HG03045 (cell line): ENCODE measurements around the gene STK17B.
A peak's percentile ranks its signal among the peaks of the same experiment; 100 is the strongest.
"Not testable (repeated sequence)": the region's sequence is repeated elsewhere in the genome, so short reads cannot be mapped to it uniquely, and the experiment has no call there.

Experiments used
- ATAC-seq: cut with Tn5 transposase; IDR thresholded peaks from one replicate; pipeline ENCODE4 v1.9.1; 2021; ENCODE audit warnings: mild to moderate bottlenecking, moderate library complexity; ENCODE audit not compliant: unreplicated experiment

Gene STK17B

DNA sequence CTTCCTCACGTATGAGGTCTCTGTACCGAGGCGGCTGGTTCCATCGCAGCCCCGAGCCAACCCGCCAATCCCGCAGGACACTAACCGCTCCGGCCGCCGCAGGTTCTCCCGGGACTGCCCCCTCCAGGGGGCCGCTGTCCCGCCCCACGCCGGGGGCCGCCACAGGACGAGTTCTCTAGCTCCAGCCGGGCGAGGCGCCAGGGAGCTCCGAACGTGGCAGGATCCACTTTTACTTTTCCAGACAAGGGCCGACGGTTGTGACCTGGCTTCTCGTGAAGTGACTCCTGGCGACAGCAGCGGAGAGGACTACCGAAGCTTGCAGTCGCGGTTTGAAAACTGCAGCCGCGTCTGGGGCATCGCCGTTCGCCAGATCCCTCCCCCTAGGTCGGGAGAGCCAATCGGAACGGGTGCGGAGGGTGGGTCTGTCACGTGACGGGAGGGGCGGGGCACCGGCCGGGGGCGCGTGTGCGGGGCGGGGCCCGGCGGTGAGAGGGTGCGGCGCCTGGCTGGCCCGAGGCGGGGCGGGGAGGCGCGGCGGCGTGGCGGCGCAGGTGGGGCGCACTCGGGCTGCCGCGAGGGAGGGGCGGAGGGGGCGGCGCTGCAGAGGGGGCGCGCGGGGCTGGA lies at the start of gene STK17B:
Gene STK17B (minus strand): TSS at position 331 of the 624 bp plus-strand sequence. CDS start 8,195 bp downstream, outside the sequence.
- ATAC-seq, result peak; percentile 67

DNA sequence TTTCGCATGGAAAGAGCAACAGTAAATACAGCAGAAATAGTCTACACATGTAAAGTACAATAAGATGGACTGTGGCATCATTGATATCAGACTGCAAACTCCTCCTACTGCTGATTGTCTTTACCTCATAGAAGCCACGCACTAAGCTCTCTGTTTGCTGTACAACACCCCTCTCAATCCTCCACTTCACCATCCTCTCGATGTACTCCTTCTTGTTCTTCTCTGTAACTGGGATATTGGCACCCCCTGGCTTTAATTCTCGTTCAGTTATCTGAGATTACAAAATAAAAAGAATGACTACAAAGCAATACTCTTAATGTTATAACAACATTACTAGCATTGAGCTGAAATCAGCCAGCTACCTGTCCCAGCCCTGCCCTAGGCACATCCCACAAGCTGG lies 49.3 kb upstream of the STK17B start:
- ATAC-seq, result no peak

DNA sequence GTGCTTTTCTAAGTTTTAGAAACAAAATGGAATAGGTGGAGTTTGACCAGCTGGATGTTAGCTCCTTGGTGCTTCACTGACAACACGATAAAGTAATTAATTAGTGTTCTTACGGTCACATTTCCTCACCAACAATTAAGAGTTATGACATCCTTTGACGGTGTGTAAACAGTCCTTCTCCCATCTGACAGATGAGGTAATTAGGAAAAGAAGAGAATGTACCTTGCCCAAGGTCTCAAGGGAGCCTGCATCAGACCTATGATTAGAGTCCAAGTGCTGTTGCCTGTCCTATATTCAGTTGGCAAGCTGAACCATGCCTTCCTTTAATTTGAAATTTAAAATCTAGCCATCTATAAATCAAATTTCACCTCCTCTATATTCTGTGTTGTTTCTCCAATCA lies 48.3 kb upstream of the STK17B start:
- ATAC-seq, result no peak

DNA sequence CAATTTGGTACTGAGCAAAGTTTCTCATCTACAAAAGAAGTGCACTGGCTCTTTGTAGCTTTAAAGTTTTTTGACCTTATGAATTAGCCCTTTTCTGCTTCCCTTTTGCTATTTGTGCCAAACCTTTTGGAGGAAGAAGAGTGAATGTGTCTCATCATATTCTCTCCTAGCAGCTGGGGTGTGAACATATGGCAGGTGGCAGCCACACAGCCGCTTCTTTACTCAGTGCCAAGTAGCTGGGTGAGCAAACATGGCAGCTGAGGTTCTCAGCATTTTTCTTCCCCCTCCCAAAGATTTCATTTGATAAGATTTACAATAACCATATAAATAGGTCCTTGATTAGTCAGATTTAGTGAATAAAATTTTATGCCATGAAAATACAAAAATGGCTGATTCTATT lies 46.7 kb upstream of the STK17B start:
- no peak for ATAC-seq

DNA sequence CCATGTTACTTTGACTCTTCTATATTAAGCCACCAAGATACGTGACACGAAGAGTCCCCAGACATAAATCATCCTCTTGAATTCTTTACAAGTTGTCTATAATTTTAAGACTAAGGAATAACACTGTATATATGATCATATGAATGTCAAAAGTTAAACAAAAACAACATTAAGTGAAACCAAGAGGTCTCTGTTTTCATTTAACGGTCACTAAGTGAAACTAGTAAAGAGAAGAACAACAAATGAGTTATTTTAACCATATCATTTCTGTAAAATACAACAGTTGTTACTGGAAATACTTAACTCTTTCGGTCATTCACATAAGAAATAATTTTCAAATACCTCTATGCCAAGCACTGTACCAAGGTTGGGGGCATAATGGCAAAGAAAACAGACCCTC lies 45.7 kb upstream of the STK17B start:
- ATAC-seq, result no peak

DNA sequence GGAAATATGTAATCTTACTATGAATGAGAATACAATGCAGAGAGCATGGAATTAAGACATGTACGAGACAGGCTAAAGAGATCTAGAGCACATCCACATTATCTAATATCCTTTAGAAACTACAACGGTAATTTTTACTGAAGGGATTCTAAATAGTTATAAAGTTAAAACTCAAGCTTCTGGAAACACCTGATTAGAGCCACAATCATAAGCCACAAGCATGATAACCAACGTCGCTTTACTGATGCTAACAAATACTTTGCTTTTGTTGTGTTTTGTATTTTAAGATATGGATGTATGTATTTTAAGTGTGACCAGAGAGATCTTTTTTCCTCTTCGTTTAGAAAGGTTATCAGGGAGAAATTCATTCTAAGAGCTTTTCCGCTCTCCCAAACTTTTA lies 44.0 kb upstream of the STK17B start:
- ATAC-seq, result no peak

DNA sequence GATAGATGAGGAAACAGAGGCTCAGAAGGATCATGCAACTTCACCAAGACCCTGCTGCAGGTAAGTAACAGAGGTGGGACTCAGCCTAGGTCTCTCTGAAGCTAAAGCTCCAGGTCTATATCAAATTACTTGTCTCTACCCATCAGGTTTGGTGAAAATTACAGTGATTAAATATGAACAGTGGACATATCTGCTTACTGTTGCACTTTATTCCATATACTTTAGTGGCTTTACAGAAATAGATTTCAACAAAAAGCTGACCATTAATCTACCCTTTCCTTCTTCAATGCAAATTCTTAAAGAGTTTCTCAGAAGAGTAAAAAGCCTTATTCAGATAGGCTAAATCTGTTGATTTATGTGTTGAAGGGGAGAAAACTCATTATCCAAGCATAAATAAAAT lies 42.8 kb upstream of the STK17B start:
- no peak for ATAC-seq

DNA sequence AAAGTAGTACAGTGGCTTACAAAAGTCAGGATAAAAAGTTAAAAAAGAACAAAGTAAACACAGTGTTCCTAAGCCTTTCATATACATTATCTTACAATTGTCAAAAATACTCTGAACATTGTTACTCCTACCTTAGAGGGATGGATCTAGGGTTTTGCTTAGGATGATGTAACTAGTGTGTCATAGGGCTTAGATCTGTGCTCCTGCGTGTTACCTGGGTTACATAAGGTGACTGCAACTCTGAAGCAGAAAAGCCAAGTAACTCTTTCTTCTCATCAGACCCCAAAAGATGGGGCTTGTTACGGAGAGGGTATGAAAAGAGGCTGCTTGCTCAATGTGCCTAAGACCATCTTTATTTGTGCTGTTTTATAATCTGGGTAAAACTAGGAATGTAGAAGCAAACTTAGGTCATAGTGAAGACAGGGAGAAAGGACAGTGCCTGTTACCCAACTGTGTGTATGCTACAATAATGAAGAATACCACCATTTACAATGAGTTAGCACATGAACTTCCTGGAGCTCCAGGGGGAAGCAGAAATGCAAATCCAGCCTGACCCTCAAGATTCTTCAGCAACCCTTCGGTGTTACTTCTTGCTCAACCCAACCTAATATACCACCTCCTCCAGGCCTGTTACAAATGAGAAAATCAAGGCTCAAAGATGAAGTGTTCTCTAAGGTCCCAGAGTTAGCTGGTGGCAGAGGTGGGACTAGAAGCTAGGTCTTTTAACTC lies 42.0 kb upstream of the STK17B start:
- no peak for ATAC-seq

DNA sequence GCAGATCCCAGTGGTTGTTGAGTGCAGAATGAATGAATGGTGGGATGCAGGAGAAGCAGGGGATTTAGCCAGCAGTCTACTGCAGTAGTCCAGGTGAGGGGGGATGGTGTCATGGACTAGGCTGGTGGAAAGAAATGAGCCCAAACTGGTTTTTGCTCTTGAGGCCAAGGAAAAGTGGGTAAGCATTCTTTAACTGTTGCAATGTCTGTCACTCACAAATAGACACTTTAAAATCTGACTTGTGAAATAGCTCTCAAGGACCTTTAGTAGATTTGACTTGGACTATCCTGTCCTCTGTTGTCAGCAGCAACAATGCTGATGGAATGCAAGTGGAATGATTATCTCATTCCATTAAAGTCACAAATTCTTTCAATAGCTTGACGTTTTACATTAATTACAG lies 37.5 kb upstream of the STK17B start:
- no peak for ATAC-seq

DNA sequence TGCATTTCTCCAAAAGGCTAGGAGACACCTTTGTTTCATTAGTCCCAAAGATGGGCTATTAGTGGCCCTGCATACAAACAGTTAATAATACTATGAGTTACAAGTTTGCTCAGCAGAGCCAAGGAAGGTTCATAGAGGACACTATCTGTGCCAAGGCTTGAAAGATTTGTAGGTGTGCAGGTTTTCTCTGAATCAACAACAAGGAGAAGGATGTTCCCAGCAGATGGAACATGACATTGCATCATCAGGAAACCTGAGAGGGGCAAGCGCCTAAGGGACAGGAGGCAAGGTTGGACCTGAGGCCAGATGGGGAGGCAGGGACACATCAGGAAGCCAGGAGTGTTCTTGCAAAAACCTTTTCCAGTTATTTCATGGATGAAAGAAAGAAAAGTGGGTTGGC lies 35.4 kb upstream of the STK17B start:
- ATAC-seq, result no peak

DNA sequence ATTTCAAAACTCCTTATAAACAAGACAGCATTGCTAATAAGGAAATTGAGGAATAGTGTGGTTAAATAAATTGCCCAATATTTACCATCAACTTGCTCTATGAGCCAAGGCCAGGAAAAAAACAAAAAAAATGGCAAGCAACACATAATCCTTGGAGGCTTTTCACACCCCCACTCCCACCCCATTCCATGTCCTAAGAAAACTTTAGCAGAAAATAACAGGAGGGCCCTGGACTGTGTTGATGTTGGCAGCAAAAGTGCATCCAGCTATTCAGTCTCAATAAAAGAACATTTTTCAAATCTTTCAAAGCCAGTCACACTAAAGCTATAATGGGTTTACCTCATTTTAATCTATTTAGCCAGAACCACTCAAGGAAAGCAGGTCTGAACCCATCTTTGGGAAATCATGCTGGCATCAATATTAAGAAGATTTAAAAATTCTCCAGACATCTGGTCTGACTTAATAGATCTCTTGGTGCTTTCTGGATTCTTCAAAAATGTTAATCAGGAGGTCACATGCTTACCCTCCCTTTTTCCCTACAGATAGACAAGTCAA lies 34.6 kb upstream of the STK17B start:
- ATAC-seq, result no peak

DNA sequence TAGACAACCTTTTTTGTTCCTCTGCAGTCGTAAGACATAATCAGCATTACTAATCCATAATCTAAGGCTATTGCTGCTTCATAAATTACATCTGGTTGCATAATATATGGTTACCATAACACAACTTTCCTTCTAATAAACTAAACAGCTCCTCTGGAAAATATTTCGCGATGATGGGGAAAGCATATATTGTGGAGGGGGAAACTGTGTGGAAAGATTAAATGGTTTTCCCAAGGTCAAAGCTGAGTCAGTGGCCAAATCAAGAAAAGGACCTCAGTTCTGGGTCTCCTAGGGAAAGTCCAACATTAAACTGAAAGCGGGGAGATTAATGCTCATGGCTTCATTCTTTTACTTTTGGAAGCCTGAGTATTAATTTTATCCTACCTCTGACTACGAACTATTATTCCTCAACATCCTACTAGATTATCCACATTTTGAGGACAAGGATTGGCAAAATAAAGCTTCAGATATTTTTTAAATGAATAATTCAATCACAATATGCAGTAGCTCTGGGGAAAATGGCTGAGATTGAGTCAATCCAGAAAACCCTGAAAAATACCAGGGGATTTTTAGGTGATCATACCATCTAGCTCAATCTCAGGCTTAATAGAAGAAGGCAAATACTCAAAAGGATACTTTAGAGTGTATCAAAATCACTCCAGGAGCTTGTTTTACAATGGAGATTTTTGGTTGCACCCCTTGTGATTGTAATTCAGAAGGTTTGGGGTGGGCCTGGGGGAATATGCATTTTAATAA lies 33.8 kb upstream of the STK17B start:
- no peak for ATAC-seq

DNA sequence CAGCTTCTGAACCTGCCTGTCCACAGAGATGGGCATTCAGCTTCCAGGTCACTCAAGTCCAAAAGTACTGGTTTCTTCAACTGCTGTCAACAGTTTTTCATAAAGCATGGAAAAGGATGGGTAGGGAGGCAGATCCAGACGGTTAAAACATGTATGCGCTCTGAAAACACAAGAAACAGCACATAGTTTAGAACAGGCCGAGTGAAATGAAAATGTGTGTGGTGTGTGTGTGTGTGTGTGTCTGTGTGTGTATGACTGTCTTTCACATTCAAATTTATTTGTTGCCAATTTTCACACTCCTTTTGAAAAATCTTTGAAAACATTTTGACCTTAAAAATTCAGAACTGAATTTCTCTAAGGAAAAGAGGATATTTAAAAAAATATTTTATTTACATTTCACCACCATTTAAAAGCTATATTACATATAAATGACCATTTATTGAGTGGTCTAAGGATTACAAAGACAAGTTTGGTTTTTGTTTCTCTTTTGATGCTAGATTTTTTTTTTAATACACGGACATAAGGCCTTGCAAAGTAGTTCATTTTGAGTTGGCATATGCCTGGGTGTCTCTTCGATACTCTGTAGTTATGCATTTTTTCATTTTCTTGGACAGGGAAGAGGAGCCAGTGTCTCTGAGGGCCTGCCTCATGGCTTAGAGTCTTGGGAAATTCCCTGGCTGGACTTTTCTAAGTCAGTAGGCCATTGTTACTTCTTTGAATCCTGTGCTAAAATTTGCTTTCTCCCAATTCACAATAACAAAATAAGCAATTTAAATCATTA lies 30.0 kb upstream of the STK17B start:
- no peak for ATAC-seq

DNA sequence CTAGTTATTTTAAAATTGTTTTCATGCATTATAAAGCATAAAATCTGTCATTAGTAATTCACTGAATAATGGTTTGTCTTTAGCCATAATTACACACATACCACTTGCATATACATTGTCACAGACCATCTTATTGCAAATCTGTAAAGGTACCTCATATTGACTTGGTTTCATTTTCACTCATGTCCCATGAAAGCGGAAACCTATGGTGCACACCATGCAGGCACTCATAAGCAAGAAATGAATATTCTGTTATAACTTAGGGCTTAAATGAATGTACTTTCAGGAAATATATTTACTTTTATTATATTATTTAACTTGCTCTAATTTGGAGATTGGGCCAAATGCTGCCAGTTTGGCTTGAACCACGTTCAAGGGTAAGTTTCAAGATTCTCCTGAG lies 29.2 kb upstream of the STK17B start:
- ATAC-seq, result peak; percentile 95

DNA sequence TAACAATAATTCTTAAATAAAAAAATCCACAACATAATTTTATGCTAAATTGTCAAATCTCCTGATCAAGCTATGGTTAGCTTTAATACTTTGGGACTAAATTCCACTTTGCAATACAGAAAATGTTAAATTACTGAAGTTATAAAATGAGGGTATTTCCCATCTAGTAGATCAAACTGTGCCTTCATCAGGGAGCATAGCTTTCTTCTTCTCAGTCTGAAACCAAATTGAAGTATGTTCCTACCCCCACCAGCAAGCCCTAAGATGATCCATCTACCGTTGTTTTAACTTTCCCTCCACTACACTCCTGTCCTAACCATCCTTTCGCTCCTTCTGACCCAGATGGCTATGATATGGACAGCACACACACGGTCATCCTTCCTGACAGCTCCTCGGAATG lies 24.4 kb upstream of the STK17B start:
- no peak for ATAC-seq

DNA sequence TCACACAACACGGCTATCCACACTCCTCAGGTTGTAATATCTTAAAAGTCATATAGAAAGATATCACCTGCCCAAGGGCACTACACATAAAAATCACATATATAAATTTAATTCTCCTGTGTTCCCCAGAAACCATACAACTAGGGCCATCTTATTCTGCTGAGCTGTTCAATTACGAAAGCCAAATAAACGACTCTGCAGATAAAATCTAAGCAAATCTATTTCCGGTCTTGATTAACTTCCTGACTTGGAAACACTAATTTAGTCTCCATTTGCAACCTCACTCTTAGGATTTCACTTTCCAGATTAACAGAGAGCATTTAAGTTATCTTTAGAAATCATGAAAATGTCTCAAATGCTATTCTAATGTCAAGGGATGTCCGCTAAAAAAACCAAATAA lies 23.9 kb upstream of the STK17B start:
- no peak for ATAC-seq

DNA sequence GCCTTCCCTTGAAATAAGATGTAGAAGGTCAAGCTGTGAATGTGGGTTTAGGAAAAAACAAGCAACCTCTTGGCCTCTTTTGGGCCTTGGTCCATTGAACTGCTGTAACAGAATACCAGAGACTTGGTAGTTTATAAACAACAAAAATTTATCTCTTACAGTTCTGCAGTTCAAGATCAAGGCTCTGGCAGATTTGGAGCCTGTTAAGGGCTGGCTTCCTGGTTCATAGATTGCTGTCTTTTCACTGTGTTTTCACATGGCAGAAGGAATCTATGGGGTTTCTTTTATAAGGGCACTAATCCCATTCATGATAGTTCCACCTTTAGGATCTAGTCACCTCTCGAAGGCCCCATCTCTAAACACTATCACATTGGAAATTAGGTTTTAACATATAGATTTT lies 20.2 kb upstream of the STK17B start:
- no peak for ATAC-seq

DNA sequence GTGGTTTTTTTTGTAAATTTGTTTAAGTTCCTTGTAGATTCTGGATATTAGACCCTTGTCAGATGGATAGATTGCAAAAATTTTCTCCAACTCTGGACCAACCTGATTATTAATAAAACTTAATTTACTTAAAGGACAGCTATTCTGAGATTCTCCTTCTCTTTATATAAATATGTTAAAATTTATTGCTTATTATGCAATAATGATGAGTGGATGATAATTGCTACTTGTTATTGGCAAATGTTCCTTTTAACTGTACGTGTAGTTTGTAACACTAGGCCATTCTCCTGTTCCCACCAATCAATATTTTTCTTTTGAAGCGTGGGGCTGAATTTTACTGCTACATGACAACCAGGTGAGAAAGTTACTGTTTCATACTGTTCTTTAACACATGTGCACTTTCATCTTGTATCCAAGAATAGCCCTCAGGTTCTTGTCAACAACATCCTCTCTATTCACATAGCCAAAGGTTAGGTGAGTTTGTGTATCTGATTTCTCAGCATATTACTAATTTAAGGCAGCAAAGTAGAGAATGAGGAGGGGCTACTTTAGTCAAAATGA lies 16.6 kb upstream of the STK17B start:
- ATAC-seq, result no peak

DNA sequence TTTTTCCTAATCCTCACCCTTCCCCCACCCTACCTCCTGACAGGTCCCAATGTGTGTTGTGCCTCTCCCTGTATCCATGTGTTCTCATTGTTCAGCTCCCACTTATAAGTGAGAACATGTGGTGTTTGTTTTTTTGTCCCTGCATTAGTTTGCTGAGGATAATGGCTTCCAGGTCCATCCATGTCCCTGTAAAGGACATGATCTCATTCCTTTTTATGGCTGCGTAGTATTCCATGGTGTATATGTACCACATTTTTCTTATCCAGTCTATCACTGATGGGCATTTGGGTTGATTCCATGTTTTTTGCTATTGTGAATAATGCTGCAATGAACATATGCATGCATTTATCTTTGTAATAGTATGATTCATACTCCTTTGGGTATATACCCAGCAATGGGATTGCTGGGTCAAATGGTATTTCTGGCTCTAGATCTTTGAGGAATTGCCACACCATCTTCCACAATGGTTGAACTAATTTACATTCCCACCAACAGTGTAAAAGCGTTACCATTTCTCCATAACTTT lies 15.9 kb upstream of the STK17B start:
- not testable (repeated sequence) for ATAC-seq

DNA sequence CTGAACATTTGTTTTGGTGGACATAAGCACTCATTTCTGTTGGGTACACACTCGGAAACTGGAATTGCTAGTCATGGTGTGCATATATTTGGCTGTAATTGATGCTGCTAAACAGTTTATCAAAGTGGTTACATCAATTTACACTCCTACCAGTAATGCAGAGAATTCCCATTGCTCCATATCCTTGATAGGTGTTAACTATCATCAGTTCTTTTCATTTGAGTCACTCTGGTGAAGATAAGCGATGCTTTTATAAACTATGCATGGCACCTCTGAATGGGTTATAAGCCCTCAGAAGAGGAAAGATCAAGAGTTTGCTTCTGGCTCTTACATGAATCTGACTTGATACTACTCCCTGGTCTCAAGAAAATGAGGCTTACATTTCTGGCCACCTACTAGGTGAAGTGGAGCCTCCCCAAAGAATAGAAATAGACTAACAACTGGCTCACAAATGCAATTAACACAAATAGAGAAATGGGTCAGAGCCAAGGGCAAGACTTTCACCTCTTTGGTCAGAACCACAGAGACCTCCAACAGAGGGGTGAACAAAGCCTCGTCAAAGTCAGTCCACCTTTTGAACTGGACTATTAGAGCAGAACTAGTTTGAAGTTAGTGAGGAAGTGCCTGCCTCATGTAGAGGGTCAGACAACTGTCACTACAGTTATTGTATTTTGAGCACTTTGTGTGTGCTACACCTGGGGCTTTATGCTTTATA lies 15.0 kb upstream of the STK17B start:
- ATAC-seq, result no peak
